Activated CD8-positive, alpha-beta T cell treated with anti-CD3 and anti-CD28 coated beads for 36 hours (primary cell): Measurements from ENCODE around the gene CD48. TPM values are rescaled to one million over a fixed set of nuclear protein-coding genes. Genes with fewer than 3 reads are reported as not detected.
"Not testable (repeated sequence)": the region's sequence is repeated elsewhere in the genome, so short reads cannot be mapped to it uniquely, and the experiment has no call there.

Experiments used
- ATAC-seq: fragments of 200-7000 bp; cut with Tn5 transposase; one replicate; pipeline ENCODE4 v1.10.0; 2021; ENCODE audit warnings: mild to moderate bottlenecking, moderate library complexity
- CTCF ChIA-PET: fragments of 350-600 bp; sonication (Branson Sonifier 250); formaldehyde crosslinking; loops from one replicate; lab custom pipeline; 2021; ENCODE audit warnings: antibody characterized with exemption; lab: Charles Lee
- POLR2A ChIA-PET: fragments of 350-600 bp; sonication (Branson Sonifier 250); formaldehyde crosslinking; loops from one replicate; lab custom pipeline; 2021; ENCODE audit warnings: antibody characterized with exemption; lab: Charles Lee
- DNase-seq: peaks from one replicate; pipeline ENCODE4 v3.0.0-alpha.2; 2020
- H3K27ac Mint-ChIP-seq: one replicate; pipeline ENCODE4 v1.8.0; 2021; ENCODE audit warnings: mild to moderate bottlenecking, mixed read lengths
- H3K27me3 Mint-ChIP-seq: one replicate; pipeline ENCODE4 v1.8.0; 2021; ENCODE audit warnings: mixed read lengths
- H3K36me3 Mint-ChIP-seq: one replicate; pipeline ENCODE4 v1.8.0; 2021; ENCODE audit warnings: low read depth, mixed read lengths
- H3K4me1 Mint-ChIP-seq: one replicate; pipeline ENCODE4 v1.8.0; 2021; ENCODE audit warnings: low read depth, mixed read lengths
- H3K4me3 Mint-ChIP-seq: one replicate; pipeline ENCODE4 v1.8.0; 2021; ENCODE audit warnings: mild to moderate bottlenecking, moderate library complexity, mixed read lengths
- H3K9me3 Mint-ChIP-seq: one replicate; pipeline ENCODE4 v1.8.0; 2021; ENCODE audit warnings: mixed read lengths
- intact Hi-C: fragments of 100-400 bp; cut with micrococcal nuclease; formaldehyde crosslinking; loops from one replicate; pipeline ENCODE4 v1.10.0; 2022
- total RNA-seq, 2 experiments: library from RNA; stranded (reverse); gene quantifications; one replicate each; pipeline ENCODE4 v1.2.3, GENCODE V29; 2021
- TF ChIP-seq, protein P1 (sequence below): fragments of 200-600 bp; IDR thresholded peaks from one replicate; pipeline ENCODE4 v1.8.0; 2022; ENCODE audit warnings: antibody characterized with exemption, mild to moderate bottlenecking

Gene CD48
- total RNA-seq, 2 experiments from 2014 or later: 379 to 388 TPM

DNA sequence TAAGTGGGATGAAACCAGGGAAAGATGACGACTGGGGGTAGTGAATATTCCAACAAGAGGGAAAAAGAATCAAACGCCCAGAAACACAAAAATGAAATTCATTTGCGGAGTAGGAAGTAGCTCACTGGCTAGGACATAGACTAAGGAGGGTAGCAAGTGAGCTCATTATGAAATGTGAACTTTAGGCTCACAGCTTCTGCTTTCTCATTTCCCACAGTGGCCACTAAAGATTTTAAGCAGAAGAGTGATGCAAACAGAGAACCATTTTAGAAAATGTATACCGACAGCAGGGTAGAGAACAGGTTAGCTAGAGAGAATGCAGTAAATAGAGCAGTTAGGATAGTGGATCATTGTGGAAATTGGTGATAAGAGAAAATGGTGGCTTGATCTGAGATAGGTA is 3.5 kb downstream of the CD48 start:
- H3K9me3 Mint-ChIP-seq: no peaks in the 10 kb centered on the region
- DNase-seq (no peak), ATAC-seq (peak; percentile 10)
- H3K27ac Mint-ChIP-seq: no peak overlapping the region
- no peak overlapping the region for H3K4me3 Mint-ChIP-seq
- peaks cover 33% of the 10 kb centered on the region for H3K36me3 Mint-ChIP-seq
- CTCF ChIA-PET: interaction anchor here (1.0 to 7.9 kb wide), 13 partner anchors 17 to 246 kb away, joined by 3 to 106 read pairs (median 4); partner anchors contain the start of gene ITLN2
- TF ChIP-seq, protein P1, sequence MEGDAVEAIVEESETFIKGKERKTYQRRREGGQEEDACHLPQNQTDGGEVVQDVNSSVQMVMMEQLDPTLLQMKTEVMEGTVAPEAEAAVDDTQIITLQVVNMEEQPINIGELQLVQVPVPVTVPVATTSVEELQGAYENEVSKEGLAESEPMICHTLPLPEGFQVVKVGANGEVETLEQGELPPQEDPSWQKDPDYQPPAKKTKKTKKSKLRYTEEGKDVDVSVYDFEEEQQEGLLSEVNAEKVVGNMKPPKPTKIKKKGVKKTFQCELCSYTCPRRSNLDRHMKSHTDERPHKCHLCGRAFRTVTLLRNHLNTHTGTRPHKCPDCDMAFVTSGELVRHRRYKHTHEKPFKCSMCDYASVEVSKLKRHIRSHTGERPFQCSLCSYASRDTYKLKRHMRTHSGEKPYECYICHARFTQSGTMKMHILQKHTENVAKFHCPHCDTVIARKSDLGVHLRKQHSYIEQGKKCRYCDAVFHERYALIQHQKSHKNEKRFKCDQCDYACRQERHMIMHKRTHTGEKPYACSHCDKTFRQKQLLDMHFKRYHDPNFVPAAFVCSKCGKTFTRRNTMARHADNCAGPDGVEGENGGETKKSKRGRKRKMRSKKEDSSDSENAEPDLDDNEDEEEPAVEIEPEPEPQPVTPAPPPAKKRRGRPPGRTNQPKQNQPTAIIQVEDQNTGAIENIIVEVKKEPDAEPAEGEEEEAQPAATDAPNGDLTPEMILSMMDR: no peak
- H3K4me1 Mint-ChIP-seq: peaks cover 41% of the 10 kb centered on the region
- intact Hi-C loops: loop anchor here (5.0 kb wide), 2 partner anchors 36 to 66 kb away; no protein-coding TSS in a partner anchor
- POLR2A ChIA-PET: interaction anchor here (0.6 to 7.6 kb wide), 19 partner anchors 14 to 129 kb away, joined by 3 to 43 read pairs (median 5); partner anchors contain the start of genes SLAMF1 and SLAMF7
- H3K27me3 Mint-ChIP-seq: no peaks in the 10 kb centered on the region

DNA sequence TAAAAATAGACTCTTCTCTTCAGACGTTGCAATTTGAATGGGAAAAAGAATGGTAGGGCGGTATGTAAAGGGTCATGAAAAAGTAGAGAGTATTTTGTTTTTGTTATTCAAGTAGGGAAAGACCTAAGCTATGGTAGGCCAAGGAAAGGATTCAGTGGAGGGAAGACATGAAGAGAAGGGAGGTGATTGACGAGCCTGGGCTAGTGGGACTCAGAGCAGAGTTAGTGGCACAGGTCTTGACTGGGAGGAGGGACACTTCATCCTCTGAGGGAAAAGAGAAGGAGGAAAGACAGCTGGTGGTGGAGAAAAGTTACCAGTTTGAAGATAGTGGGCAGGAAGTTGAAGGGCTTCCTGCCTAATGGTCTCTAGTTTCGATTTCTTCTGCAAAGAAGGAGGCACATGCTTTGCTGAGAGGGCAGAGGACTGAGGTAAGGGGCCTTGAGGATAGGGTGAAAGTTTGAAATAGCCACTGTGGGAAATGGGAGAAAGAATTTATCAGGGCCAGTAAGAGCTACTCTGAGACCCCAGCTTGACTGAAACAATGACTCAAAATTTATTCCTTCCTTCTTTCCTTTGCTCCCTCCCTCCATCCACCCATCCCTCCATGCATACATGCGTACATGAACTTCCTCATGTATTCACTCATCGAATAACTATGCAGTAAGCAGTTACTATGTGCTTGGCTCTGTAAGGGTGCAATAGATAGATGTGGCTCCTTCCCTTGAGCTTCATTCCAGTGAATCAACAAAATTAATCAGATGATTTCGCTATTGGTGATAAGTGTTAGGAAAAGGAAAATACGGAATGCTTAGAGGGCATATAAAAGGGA is 4.2 kb downstream of the CD48 start:
- ATAC-seq: peak; percentile 14
- ChIA-PET POLR2A (interaction anchor here (0.6 to 7.6 kb wide), 21 partner anchors 15 to 311 kb away, joined by 3 to 43 read pairs (median 4); partner anchors contain the start of genes LY9, SLAMF1 and SLAMF7), CTCF (interaction anchor here (1.0 to 7.9 kb wide), 14 partner anchors 16 to 247 kb away, joined by 3 to 106 read pairs (median 4); partner anchors contain the start of gene ITLN2)
- H3K4me1 Mint-ChIP-seq: peaks cover 42% of the 10 kb centered on the region
- H3K27ac Mint-ChIP-seq: no peak overlapping the region
- no peaks in the 10 kb centered on the region for H3K27me3 Mint-ChIP-seq
- TF ChIP-seq, protein P1: no peak
- peak; percentile 36 for DNase-seq
- H3K9me3 Mint-ChIP-seq: no peaks in the 10 kb centered on the region
- H3K4me3 Mint-ChIP-seq: no peak overlapping the region
- intact Hi-C loops: loop anchor here (5.0 kb wide), 2 partner anchors 35 to 65 kb away; no protein-coding TSS in a partner anchor
- H3K36me3 Mint-ChIP-seq: peaks cover 40% of the 10 kb centered on the region

DNA sequence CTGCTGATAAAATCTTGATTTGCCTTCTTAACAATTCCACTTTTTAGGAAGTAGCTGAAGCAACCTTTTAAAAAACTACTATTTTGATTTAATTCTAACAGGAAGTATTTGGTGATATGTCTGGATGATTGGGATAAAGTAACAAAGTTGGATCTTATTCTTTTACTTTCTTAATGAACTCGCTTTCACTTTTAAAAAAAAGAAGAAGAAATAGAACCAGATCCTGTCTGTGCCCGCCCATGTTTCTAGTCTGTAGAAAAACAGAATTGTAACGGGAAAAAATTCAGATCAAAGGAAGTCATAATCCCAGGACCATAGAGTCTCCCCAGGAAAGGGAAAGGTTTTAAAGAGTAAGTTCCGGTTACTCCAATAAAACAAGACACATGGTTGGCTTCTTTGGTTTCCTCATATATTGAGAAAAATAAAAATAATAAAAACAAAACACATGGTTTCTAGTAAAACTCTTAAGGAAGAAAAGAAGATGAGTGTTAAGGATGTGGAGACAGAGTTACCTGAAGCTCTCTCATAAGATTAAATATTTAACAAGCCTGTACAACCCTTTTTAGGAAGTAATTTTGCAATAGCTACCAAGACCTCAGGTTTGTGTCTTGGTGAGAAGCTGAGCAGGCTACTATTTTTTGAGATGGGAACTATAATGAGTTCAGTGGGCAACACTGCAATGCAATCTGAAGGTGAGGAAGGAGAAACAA is 4.9 kb downstream of the CD48 start:
- intact Hi-C loops: loop anchor here (5.0 kb wide), 2 partner anchors 34 to 64 kb away; no protein-coding TSS in a partner anchor
- Mint-ChIP-seq H3K27ac (no peak overlapping the region), H3K36me3 (peaks cover 48% of the 10 kb centered on the region), H3K9me3 (no peaks in the 10 kb centered on the region), H3K4me3 (no peak overlapping the region), H3K27me3 (no peaks in the 10 kb centered on the region), H3K4me1 (peaks cover 47% of the 10 kb centered on the region)
- DNase-seq: no peak
- ChIA-PET POLR2A (interaction anchor here (0.6 to 7.6 kb wide), 10 partner anchors 18 to 91 kb away, joined by 3 to 43 read pairs (median 6); partner anchors contain the start of genes LY9 and SLAMF7), CTCF (interaction anchor here (0.7 to 7.9 kb wide), 11 partner anchors 15 to 248 kb away, joined by 3 to 106 read pairs (median 5); partner anchors contain the start of gene ITLN2)
- TF ChIP-seq, protein P1: no peak
- no peak for ATAC-seq

DNA sequence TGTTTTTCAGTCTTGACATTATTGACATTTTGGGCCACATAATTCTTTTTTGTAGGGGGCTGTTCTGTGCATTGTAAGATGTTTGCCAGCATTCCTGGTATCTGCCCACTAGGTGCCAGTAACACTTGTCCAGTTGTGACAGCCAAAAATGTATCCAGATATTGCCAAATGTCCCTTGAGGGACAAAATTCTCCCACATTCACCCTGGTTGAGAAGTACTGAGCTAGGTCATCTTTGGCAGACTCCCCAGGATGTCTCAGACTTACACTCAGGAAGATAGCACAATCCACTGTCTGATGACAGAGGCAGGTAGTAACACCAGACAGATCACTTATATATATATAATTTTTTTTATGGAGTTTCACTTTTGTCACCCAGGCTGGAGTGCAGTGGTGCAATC is 5.9 kb downstream of the CD48 start:
- ChIA-PET POLR2A (interaction anchor here (0.6 to 7.6 kb wide), 3 partner anchors 22 to 54 kb away, joined by 3 to 43 read pairs (median 3); no protein-coding TSS in a partner anchor), CTCF (interaction anchor here (0.8 to 7.9 kb wide), 6 partner anchors 14 to 63 kb away, joined by 3 to 106 read pairs (median 5); no protein-coding TSS in a partner anchor)
- H3K27me3 Mint-ChIP-seq: no peaks in the 10 kb centered on the region
- DNase-seq (no peak), ATAC-seq (peak; percentile 22)
- no peak overlapping the region for H3K27ac Mint-ChIP-seq
- peaks cover 55% of the 10 kb centered on the region for H3K4me1 Mint-ChIP-seq
- H3K4me3 Mint-ChIP-seq: no peak overlapping the region
- intact Hi-C loops: loop anchor here (5.0 kb wide), 2 partner anchors 33 to 63 kb away; no protein-coding TSS in a partner anchor
- H3K9me3 Mint-ChIP-seq: no peaks in the 10 kb centered on the region
- H3K36me3 Mint-ChIP-seq: peaks cover 55% of the 10 kb centered on the region
- TF ChIP-seq, protein P1: peak; percentile 14

DNA sequence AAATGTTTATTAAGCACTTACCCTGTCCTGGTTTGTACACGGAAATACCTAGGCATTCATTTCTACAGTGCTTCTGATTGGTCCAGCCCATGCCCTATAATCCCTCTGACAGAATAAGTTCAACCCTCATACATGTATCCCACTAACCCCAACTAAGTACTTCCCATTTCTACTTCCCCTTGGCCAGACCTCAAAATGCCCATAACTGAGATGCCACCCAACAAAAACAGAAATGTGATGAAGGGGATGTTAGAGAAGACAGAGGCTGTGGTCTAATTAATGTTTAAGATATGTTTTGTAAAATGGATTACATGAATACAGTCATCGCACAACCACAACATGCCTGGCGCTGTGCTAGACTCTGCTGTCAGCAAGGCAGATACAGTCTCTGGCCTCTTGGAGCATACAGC is 6.4 kb downstream of the CD48 start:
- peak; percentile 24 for ATAC-seq
- H3K27me3 Mint-ChIP-seq: not testable (repeated sequence)

More for the DNA sequence above, 6.4 kb downstream of the CD48 start:
- not testable (repeated sequence) for H3K4me3 Mint-ChIP-seq, H3K9me3 Mint-ChIP-seq, H3K27ac Mint-ChIP-seq
- Mint-ChIP-seq H3K4me1 (peaks cover 60% of the 10 kb centered on the region), H3K36me3 (peaks cover 60% of the 10 kb centered on the region)
- POLR2A ChIA-PET: interaction anchor here (0.6 to 7.6 kb wide), 3 partner anchors 21 to 126 kb away, joined by 3 to 43 read pairs (median 3); no protein-coding TSS in a partner anchor
- peak; percentile 59 for DNase-seq
- intact Hi-C loops: loop anchor here (5.0 kb wide), 2 partner anchors 33 to 63 kb away; no protein-coding TSS in a partner anchor
- CTCF ChIA-PET: interaction anchor here (1.1 to 7.9 kb wide), 3 partner anchors 10 to 24 kb away, joined by 3 to 106 read pairs (median 5); no protein-coding TSS in a partner anchor
